Renal cortex interstitium (tissue), 15 donors: Measurements from ENCODE around the gene DUS2. TPM values are rescaled to one million over a fixed set of nuclear protein-coding genes. Genes with fewer than 3 reads are reported as not detected.

Experiments used
- DNase-seq, 11 donors: peaks; one replicate each; pipeline ENCODE4 v3.0.0-alpha.2; 2013; ENCODE audit warnings: low read depth in 9 of 11, low spot score in 4 of 11; ENCODE audit errors: extremely low read depth in 1 of 11
- long read RNA-seq, 16 experiments: transcript quantifications; one replicate each; lab custom pipeline, GENCODE V29; 2026
- polyA plus RNA-seq, 3 donors: library from polyadenylated mRNA; unstranded; fragments of 120-200 nt; gene quantifications; one replicate each; pipeline ENCODE4 v1.2.1, GENCODE V29; 2013; ENCODE audit not compliant: insufficient read length in 3 of 3

DUS2 gene
- 10 to 100 TPM; 13.7 to 17.9 (median 17.5) TPM for polyA plus RNA-seq
- long read RNA-seq, donor 1: 0 reads
- long read RNA-seq, donor 2: 0 reads
- long read RNA-seq, donor 3, partial matches to known transcripts: 0 of 2 reads
- long read RNA-seq, donor 3, other reads (novel, unspliced or antisense): 0 of 2 reads
- long read RNA-seq, donor 4, partial matches to known transcripts: 0 of 3 reads
- long read RNA-seq, donor 4, other reads (novel, unspliced or antisense): 0 of 3 reads
- long read RNA-seq, donor 5: 0 reads
- long read RNA-seq, donor 6, partial matches to known transcripts: 0 of 2 reads
- long read RNA-seq, donor 6, other reads (novel, unspliced or antisense): 0 of 2 reads
- long read RNA-seq, donor 7, partial matches to known transcripts: 0 of 3 reads
- long read RNA-seq, donor 7, other reads (novel, unspliced or antisense): 0 of 3 reads
- long read RNA-seq, donor 8: 0 reads
- long read RNA-seq, donor 9, partial matches to known transcripts: 0 of 4 reads
- long read RNA-seq, donor 9, other reads (novel, unspliced or antisense): 0 of 4 reads
- long read RNA-seq, donor 10: 0 reads
- long read RNA-seq, donor 11, partial matches to known transcripts: 0 of 1 reads
- long read RNA-seq, donor 11, other reads (novel, unspliced or antisense): 0 of 1 reads
- long read RNA-seq, donor 12, partial matches to known transcripts: 0 of 1 reads
- long read RNA-seq, donor 12, other reads (novel, unspliced or antisense): 0 of 1 reads
- long read RNA-seq, donor 13: 0 reads
- long read RNA-seq, donor 14: 0 reads
- long read RNA-seq, donor 15, partial matches to known transcripts: 0 of 1 reads
- long read RNA-seq, donor 15, other reads (novel, unspliced or antisense): 0 of 1 reads
- long read RNA-seq, donor 16, transcript DUS2-207 (17 exons, 2,310 nt): major isoform, 6 of 8 reads
- long read RNA-seq, donor 16, partial matches to known transcripts: 0 of 8 reads
- long read RNA-seq, donor 16, other reads (novel, unspliced or antisense): 0 of 8 reads

DNA sequence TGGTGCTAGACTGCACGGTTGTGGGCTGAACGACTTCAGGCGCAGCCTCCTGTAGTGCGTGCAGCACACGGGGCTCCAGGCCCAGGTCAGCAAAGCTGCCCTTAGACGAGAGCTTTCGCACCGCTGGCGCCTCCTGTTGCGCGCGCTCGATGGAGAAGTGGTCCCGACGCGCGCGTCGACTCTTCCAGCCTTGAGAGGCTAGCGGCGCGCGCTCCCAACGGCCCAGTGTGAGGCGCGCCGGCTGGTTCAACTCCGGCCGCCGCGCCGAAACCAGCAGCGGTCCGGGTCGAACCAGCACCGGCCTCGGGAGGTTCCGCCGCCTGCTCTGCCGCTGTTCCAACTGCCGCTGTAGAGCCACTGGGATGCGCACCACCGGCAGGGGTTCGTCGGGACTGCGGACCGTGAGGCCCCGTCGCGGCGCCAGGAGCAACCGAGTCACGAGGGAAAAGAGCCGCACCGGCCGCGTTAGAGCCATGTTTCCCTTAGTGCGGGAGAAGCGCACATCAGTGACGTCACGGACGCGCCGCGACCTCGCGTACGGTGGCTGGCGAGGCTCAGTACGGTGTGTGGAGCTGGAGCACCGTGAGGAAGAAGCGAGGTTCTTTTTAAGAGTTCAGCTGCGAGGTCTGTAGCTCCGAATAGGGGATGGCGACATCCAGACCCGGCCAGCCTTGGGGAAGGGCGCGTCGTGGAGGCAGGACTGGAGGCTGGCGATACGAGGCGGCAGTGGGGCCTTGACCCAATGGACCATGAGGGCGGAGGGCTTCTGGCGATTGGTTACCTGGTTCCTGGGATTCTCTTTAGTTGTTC lies at the start of gene DUS2, which contains the start of gene DDX28:
Gene DUS2, plus strand, starts transcription at position 557 of the 810 bp plus-strand sequence. CDS start 14,740 bp downstream, outside the sequence.
Gene DDX28, minus strand, starts transcription at position 505 of the 810 bp plus-strand sequence. Its CDS starts 30 bp downstream, at position 475.
- peak; percentile 81 to 93 (median 89) for DNase-seq

DNA sequence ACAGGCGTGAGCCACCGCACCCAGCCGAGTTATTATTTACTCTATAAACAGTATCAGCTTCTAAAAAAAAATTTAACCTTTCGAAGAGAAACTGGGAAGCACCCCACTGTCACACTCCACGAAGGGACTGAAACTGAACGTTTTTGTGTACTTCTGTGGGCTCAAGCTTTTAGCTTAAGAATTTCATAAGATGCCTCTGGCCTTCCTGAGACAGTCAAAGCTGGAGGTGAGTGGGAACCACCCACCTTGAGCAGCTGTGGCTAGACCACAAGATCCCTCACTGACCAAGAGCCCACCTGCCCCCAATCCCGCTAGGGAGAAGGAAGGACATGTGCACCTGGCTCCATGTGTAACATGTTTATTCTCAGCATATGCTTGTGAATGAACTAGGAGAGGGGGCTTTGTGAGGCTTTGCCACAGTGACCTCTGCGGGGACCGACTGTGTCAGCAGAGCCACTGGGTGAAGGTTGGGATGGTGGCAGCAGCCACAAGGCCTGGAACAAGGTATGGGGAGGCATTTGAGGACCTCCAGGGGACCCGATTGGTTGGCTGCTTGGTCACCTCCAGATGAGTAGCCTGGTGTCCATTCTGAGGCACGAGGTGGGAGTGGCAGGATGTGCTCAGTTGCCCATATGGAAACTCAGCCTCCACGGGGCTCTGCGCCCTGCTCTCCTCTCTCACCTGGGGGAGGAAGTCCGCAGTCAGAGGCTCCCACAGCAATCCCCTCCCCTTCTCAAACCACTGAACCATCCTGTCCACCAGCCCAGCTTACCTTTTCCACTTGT lies 47.6 kb upstream of the DUS2 start:
- no peak for DNase-seq

DNA sequence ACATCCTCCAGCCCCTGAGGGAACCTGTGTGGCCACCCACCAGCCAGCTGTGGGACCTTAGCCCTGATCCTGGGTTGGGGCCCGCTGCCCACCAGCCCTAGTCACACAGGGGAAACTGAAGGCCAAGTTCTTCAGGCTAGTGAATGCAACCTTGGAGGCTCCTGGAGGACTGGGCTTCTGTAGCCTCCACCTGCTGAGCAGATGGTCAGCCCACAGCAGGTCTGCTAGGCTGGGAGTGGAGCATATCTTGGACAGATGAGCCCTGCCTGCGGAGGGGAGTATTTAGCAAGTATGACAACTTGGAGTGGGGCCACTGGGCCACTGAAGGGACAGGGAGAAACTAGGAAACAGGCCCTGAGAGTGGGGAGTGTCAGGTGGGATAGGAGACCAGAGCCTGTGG lies 46.9 kb upstream of the DUS2 start:
- no peak for DNase-seq

DNA sequence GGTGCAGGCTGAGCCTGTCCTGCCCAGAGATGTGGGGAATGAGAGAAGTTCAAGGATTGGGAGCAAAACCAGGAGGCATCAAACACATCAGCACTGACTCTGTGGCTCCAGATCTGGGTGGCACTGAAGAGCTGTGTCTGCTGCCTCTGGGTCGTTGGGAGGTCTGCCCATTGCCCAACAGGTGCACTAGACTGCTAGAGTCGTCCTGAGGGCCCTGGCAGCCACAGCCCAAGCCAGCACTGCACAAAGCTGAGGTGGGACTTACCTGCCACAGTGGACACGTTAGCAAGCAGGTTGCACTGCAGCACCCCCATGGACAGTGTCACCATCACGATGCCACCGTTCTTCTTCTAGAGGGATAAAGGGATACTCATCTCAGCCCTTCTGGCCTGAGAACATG lies 46.1 kb upstream of the DUS2 start:
- no peak for DNase-seq

DNA sequence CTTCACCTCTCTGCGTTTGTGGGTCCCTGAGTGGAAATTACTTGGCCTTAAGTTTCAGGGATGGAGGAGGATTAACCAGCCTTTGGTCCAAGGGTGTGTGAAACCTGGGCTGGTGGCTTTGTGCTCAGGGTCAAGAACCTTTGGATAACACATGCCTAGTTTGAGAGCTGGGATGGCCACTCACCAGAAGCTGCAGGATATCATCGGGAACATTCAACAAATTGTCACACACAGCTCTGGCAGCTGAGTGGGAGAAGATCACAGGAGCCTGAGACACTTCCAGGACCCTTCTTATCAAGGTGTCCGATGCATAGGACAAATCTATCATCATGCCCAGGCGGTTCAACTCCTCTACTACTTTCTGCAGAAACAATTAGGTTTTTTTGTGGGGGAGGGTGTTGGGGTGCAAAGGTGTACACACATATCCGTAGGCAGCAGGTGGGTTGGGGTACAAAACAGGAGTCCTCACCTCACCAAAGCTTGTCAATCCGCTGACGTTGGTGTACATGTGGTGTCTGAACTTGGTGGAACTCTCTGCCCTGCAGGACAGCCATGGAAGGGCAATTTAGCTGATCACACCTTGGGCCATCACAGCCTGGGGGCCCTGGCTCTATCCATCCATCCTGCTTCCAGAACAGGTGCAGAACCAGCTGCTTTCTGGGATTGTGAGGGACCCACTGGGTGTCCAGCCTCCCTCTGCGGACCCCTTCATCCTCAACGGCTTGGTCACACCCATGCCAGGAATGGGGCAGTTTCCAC lies 45.4 kb upstream of the DUS2 start:
- no peak for DNase-seq

DNA sequence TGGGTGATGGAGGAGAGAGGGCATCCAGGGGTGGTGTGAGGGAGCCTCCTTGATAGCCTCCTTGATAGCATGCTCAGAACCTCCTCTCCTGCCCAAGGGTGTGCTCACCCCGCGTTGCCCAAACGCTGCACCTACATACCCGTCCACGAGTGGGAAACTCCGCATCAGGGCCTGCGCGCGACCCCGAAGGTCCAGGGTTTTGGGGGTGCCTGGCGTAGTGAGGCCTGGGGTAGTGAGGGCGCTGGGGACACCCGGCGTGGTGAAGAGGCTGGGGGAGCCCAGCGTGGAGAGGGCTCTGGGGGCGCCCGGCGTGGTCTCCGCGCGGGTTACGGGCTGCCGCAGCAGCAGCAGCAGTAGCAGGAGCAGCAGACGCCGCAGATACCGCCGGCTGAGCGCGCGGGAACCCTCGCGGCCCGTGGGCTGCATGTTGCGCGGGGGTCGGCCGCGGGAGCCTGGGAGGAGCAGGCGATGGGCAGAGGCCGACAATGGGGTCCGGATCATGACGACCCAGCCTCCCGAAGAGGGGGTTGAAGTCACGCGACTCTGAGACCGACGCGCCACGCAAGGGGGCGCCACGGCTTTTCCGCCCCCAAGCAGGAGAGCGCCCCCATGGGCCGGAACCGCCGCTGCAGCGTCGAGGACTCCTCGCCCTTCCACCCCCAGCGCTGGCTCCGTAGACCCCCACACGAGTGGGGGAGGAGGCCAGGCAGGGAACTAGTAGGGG lies 43.0 kb upstream of the DUS2 start, which contains the start of gene DPEP3:
Gene DPEP3, minus strand, starts transcription at position 545 of the 724 bp plus-strand sequence. Its CDS starts 119 bp downstream, at position 426.
- no peak for DNase-seq

DNA sequence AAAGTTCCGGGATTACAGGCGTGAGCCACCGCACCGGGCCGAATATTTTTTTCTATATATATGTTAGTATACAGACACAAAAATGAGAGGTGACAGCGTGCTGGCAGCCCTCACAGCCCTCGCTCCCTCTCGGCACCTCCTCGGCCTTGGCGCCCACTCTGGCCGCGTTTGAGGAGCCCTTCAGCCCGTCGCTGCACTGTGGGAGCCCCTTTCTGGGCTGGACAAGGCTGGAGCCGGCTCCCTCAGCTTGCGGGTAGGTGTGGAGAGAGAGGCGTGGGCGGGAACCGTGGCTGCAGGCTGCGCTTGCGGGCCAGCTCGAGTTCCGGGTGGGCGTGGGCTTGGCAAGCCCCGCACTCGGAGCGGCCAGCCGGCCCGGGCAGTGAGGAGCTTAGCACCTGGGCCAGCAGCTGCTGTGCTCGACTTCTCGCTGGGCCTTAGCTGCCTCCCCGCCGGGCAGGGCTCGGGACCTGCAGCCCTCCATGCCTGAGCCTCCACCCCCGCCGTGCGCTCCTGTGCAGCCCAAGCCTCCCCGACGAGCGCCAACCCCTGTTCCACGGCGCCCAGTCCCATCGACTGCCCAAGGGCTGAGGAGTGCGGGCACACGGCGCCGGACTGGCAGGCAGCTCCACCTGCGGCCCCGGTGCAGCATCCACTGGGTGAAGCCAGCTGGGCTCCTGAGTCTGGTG lies 40.9 kb upstream of the DUS2 start:
- no peak for DNase-seq

DNA sequence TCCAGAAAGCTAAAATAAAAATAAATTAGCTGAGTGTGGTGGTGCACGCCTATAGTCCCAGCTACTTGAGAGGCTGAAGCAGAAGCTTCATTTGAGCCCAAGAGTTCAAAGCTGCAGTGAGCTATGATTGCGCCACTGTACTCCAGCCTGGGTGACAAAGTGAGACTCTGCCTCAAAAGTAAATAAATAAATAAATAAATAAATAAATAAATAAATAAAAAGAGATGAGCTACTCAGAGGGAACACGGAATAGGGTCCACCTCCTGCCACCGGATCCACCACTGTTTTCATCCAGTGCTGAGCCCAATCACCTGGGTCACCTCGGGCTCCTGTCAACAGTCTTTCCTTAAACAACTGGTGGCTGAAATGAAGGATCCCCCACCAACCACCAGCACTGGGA lies 36.1 kb upstream of the DUS2 start:
- no peak for DNase-seq

DNA sequence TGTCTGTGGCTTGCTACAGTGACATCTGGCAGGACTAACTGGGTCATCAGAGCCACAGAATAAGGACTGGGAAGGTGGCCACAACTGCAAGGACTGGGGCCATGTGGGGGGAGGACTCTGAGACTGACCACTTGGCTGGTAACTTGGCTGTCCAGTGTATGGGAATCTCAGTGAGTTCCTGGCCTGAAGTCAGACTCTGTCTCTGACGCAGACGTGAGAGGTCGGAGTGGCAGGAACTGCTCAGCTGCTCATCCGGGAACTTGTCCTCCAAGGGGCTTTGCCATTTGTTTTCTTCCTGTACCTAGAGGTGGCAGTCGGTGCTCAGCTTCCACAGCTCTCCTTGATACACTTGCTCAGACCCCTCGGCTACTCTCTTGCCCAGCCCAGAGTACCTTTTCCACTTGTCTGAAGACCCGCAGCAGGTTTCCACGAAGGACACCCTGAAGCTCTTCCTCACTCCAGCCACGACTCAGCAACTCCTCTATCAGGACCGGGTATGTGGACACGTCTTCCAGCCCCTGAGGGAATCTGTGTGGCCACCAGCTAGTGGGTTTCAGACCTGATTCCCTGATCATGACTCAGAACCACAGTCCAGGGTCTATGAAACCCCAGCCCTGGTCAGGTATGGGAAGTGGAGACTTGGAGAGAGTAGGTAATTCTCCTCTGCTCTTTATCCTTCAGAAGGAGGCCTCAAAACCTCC lies 35.5 kb upstream of the DUS2 start:
- DNase-seq: no peak

DNA sequence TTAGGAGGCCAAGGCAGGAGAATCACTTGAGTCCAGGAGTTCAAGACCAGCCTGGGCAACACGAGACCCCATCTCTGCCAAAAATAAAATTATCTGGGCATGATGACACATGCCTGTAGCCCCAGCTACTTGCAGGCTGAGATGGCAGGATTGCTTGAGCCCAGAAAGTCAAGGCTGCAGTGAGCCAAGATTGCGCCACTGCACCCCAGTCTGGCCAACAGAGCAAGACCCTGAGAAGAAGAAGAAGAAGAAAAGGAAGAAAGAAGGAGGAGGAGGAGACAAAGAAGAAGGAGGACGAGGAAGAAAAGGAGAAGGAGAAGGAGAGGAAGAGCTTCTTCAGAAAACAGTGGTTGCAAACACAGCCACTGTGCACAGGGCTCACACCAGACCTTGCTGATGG lies 34.4 kb upstream of the DUS2 start:
- no peak for DNase-seq

DNA sequence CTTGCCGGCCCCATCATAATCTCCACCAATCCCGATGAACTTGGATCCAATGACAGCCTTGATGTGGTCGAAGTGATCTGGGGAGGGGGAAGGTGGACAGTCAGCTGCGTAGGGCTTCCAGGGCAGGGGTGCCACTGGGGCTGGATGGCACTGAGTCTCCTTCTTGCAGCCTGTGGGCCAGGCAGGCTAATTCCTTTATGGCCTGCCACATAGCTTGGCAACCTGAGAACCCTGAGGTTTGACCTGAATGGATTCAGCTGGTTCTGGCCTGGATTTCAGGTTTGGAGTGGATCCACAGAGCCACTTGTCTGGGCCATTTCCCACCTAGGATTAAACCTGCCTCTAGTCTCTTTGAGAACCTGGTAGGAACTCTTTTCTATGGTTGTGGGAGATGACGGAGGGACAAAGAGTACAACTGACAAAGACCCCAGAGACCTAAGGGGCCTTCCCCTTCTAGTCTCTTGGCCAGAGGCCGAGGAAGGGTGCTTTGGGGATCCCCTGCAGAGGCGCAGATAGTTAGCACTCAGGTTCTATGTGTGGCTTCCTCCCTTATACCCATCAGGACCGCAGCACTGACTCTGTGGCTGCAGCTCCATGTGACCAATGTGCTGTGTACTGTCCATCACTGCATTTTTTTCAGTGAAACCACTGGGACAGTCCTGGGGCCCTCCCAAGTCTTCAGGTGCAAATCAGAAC lies 33.6 kb upstream of the DUS2 start:
- DNase-seq: no peak

DNA sequence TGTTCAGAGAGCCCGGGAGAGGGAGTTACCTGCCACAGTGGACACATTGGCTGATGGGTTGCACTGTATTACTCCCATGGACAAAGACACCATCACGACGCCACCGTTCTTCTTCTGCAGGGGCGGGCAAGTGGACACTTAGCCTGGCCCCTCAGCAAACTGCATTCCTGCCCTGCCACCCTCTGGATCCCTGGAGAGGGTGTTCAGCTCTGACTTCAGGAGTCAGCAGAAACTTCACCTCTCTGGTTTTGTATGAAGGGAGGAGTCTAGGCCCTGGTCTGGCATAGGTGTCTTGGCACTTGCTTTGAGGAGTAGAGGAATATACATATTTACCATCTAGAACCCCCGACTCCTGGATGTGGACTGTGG lies 33.1 kb upstream of the DUS2 start:
- DNase-seq: no peak

DNA sequence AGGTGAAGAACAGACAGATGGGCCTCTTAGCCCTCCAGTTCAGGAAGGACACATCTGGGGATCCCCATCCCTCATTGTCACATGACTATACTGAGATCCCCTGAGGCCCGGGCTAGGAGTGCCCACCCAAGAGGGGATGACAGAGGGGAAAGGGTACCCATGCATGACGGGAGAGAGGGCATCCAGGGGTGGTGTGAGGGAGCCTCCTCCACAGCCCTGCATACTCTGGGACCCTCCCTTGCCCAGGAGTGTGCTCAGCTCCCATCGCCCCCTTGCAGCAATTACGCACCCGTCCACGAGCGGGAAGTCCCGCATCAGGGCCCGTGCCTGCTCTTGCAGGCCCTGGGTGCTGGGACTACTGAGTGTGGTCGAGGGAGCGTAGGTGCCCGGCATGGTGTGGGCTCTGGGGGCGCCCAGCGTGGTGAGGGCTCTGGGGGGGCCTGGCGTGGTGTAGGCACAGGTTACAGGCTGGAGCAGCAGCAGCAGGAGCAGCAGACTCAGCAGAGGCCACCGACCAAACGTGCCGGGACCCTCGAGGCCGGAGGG lies 30.4 kb upstream of the DUS2 start:
- DNase-seq: no peak

DNA sequence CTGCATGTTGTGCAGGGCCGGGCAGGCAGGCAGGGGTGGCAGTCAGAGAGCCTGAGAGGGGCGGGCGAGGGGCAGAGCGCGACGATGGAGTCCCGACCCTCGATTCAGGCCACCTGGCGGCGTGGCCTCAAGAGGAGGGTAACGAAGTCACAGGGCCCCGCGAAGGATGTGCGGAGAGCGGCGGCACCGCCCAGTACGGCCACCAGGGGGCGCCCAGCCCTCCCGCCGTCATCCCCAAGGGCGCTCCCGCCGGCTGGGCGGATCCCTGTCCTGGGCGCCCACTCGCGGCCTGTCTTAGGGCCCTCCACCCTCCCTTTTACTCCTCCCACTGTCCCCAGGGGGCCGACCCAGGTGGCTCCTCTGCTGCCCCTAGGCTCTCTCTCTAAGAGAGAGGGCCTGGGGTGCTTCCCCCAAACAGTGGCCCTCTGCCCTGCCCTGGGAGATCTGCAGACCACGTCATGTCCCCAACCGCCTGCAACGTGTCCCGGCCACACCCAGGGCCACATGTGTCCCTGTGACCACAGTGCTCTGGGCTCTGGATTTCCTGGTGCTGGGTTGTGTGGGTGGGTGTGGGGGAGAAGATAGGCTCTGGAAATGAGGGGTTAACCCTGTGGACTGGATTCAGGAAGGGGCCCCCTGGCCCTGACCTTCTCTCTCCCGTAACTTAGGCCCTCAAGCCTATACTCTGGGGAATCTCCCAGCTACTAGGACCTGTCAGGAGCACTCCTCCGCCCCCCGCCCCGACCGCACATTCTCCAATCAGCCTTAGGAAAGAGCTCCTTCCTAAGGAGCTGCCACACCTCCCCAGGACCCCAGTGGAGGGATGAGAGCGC lies 29.7 kb upstream of the DUS2 start:
- peak in 7 of 11 donors; percentile 13 to 67 (median 59) for DNase-seq
